HG02870 (cell line): ENCODE measurements around the gene SETBP1.
"Not testable (repeated sequence)": the region's sequence is repeated elsewhere in the genome, so short reads cannot be mapped to it uniquely, and the experiment has no call there.

Experiments
- ATAC-seq: cut with Tn5 transposase; IDR thresholded peaks from one replicate; pipeline ENCODE4 v1.9.1; 2021; ENCODE audit warnings: mild to moderate bottlenecking, moderate library complexity; ENCODE audit not compliant: unreplicated experiment

Gene SETBP1

GRCh38 chr18:44786688-44787087 is 106.0 kb downstream of the SETBP1 start:
- ATAC-seq, result peak; percentile 73

- ATAC-seq, result no peak
Measured at GRCh38 chr18:44788334-44788733, 107.6 kb downstream of the SETBP1 start.

GRCh38 chr18:44789710-44790109 is 109.0 kb downstream of the SETBP1 start:
- ATAC-seq, result no peak

GRCh38 chr18:44790860-44791259 is 110.2 kb downstream of the SETBP1 start:
- ATAC-seq, result no peak

GRCh38 chr18:44791520-44791919 is 110.8 kb downstream of the SETBP1 start:
- ATAC-seq, result no peak

GRCh38 chr18:44792456-44793061 is 111.9 kb downstream of the SETBP1 start:
- no peak for ATAC-seq

GRCh38 chr18:44793194-44793593 is 112.5 kb downstream of the SETBP1 start:
- no peak for ATAC-seq

GRCh38 chr18:44793685-44794084 is 113.0 kb downstream of the SETBP1 start:
- no peak for ATAC-seq

GRCh38 chr18:44795241-44795640 is 114.6 kb downstream of the SETBP1 start:
- no peak for ATAC-seq

- no peak for ATAC-seq
Measured at GRCh38 chr18:44796429-44797428, 116.0 kb downstream of the SETBP1 start.

- no peak for ATAC-seq
Measured at GRCh38 chr18:44798433-44799048, 117.9 kb downstream of the SETBP1 start.

GRCh38 chr18:44799382-44799906 is 118.8 kb downstream of the SETBP1 start:
- ATAC-seq, result peak; percentile 66

GRCh38 chr18:44799907-44800421 is 119.3 kb downstream of the SETBP1 start:
- ATAC-seq, result peak; percentile 32

- ATAC-seq, result not testable (repeated sequence)
Measured at GRCh38 chr18:44800766-44801165, 120.1 kb downstream of the SETBP1 start.

- no peak for ATAC-seq
Measured at GRCh38 chr18:44801781-44802180, 121.1 kb downstream of the SETBP1 start.

- ATAC-seq, result no peak
Measured at GRCh38 chr18:44802508-44802907, 121.8 kb downstream of the SETBP1 start.

- ATAC-seq, result no peak
Measured at GRCh38 chr18:44803019-44803650, 122.4 kb downstream of the SETBP1 start.

- no peak for ATAC-seq
Measured at GRCh38 chr18:44804033-44804432, 123.3 kb downstream of the SETBP1 start.

- ATAC-seq, result no peak
Measured at GRCh38 chr18:44805176-44805575, 124.5 kb downstream of the SETBP1 start.

GRCh38 chr18:44805643-44806042 is 125.0 kb downstream of the SETBP1 start:
- no peak for ATAC-seq

- no peak for ATAC-seq
Measured at GRCh38 chr18:44807766-44808165, 127.1 kb downstream of the SETBP1 start.
